ENCODE results near the gene ADGRG3.
A peak's percentile ranks its signal among the peaks of the same experiment; 100 is the strongest.

Gene ADGRG3

GRCh38 chr16:57681950-57682728 is 14.0 kb downstream of the ADGRG3 start:
- DNase-seq = no peak

GRCh38 chr16:57682809-57683635 is 14.9 kb downstream of the ADGRG3 start:
- DNase-seq = no peak

DNA sequence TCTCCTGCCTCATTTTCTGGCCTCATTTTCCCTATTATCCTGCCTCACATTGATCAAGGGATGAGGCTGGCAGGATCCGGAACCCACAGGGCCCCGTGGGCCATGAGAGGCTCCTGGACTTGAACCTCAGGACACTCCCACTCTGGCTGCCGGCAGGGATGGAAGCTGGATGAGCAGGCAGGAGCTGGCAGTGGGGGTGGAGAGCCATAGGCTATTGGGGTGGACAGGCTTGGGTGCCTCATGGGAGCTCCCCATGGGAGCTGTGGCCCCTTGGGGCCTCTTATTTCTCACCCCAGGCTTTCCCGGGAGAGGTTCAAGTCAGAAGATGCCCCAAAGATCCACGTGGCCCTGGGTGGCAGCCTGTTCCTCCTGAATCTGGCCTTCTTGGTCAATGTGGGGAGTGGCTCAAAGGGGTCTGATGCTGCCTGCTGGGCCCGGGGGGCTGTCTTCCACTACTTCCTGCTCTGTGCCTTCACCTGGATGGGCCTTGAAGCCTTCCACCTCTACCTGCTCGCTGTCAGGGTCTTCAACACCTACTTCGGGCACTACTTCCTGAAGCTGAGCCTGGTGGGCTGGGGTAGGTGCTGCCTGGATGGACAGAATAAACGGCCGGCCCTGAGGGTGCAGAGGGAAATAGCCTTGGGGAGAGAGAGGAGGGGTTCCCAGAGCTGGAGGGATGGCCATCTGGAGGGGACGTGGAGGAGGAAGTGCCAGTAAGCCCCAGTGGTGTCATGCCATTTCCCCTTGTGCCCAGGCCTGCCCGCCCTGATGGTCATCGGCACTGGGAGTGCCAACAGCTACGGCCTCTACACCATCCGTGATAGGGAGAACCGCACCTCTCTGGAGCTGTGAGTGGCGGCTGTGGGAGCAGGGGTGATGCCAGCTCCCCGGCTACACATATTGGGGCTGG is 15.8 kb downstream of the ADGRG3 start:
- DNase-seq = no peak

GRCh38 chr16:57684626-57685358 is 16.7 kb downstream of the ADGRG3 start:
- DNase-seq = no peak

- DNase-seq = no peak
Measured at GRCh38 chr16:57685633-57686032, 17.5 kb downstream of the ADGRG3 start.

DNA sequence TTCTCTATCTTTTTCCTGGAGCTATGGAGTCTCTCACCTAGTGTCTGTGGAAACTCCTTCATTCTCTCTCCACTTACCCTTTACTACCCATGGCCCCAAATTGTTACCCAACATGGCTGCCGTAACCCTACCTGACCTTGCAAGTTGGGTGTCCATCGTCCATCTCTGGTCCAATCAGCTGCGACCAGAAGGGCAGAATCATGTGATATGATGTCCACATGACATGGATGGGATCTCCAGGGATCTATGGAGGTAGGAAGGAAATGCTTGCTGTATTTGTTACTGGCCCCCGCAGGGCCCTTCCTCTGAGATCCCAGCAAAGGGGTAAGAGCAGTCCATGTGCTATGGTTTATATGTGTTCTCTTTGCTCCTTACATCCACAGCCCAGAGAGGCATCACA is 18.5 kb downstream of the ADGRG3 start:
- DNase-seq = no peak

DNA sequence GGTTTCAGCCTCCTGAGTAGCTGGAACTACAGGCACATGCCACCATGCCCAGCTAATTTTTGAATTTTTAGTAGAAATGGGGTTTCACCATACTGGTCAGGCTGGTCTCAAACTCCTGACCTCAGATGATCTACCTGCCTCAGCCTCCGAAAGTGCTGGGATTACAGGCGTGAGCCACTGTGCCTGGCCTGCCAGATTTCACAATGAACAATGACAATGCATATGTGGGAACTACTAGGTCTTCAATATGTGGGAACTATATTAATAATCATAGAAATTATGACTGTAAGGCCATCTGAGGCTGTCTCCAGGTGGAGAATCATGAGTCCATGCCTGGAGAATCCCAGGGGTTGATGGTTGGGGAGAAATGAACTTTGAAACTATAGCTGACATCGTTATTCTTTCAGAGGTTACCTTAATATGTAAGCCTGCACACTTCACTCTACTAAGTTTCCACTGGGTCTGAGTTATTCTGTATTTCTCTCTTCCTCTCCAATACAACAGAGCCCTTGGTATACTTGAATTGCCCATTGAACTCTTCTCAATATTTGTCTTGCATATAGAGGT is 19.3 kb downstream of the ADGRG3 start:
- DNase-seq = no peak

- DNase-seq = no peak
Measured at GRCh38 chr16:57688487-57688986, 20.4 kb downstream of the ADGRG3 start.

DNA sequence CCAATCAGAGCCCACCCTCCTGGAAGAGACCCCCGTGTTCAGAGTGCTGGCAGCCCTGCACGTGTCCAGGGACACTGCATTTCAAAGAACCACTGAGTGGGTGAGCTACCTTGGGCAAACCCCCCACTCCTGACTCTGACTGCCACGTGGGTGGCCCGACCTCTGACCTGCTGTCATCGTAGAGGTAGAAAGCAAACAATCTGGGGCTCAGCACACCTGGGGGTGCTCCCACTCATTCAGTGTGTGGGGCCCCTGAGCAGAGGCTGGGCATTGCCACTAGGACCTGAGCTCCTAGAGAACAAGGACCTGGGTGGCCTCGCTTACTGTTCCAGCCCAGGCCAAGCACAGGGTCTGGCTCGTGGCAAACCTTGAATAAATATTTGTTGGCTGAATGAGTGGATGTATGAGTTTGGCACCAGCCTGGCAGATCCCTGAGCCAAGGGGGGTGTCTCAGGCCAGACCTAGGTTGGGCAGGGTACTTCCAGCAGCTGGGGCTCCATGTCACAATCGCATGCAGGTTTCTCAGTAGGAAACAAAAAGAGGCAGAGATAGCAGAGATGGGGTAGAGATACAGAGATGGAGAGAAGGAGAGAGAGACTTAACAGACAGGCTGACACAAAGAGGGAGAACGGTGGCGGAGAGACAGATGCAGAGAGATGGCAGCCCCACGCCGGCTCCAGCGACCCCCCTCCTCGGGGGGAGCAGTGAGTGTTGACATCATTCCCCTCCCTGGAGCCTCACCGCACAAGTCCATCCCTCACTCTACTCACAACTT is 21.1 kb downstream of the ADGRG3 start:
- DNase-seq = no peak

GRCh38 chr16:57689762-57690558 is 21.9 kb downstream of the ADGRG3 start:
- no peak for DNase-seq

GRCh38 chr16:57690782-57691471 is 22.8 kb downstream of the ADGRG3 start:
- DNase-seq = no peak

DNA sequence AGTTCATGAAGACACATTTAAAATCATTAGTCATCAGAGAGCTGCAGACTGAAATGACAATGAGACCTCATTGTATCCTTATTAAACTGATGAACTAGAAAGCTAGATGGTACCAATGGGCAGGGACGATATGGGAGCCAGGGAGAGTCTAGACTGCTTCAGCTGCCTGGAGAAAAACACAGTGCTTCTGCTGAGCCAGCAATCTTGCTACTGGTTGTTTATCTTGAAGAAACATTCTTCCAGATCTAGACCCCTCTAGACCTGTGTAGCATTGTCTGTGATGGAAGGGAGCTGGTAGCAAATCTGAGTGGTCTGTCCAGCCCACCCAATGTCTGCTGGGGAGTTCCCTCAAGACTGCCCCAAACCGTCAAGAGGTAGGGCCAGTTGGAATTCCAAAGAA is 24.5 kb downstream of the ADGRG3 start:
- DNase-seq = no peak

DNA sequence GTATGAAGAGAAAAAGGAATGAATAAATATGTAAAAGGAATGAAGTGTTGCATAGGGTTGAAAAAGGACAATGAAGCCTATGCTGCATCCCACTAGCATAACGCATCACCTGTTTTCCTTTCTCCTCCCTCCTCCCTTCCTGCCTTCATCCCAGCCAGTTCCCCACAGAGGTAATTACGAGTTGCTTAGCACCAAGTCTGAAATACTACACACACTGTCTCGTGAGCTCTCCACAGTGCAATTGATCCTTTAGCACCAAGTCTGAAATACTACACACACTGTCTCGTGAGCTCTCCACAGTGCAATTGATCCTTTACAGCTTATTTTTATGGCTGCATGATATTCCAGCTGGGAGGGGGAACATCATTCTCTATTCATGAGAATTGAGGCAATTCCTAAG is 25.4 kb downstream of the ADGRG3 start:
- DNase-seq = no peak

GRCh38 chr16:57694231-57694724 is 26.2 kb downstream of the ADGRG3 start:
- DNase-seq = no peak

DNA sequence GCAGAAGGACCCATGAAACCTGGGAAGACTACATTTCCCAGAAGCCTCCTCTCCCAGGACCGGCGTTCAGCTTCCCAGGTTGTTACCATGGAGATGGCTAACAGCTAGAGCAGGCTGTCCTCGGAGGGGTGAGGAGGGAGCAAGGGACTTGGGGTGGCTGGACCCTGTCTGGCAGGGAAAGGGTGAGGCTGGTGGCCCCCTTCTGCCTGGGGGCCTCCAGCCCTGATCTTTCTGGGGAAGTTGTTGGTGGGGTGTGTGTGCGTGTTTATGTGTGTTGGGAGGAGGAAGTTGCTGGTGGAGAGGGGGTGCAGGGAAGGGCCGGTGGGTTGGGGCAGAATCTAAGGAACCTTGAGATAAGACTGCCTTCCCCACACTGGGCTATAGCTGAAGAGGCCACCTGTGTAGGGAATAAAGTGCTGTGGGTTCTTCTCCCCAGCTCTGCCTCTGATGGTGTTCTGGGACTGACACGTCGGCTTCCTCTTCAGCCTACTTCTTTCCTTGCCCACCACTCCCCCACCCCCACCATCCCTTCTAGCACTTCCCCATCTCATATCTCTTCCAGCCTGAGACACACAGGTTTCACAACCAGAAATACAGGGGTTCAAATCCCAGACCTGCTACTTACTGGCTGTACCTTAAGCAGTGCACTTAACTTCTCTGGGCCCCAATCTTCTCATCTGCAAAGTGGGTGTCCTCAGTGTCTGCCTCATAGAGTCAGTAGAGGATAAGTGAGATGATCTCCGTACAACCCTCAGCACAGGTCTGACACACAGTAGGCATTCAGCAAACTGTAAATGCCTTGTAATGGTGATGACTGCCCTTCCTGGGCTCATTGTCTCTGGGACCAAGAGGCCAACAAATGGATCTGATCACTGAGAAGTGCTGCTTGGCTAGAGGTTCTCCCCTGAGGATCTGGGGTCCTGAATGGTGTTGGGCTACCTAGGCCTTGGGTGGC is 26.9 kb downstream of the ADGRG3 start, which contains the start of gene DRC7:
DRC7 (plus strand) TSS at position 82 of the 955 bp plus-strand sequence. CDS start 3,144 bp downstream, outside the sequence.
- peak; percentile 60 for DNase-seq

- DNase-seq = no peak
Measured at GRCh38 chr16:57695680-57696069, 27.6 kb downstream of the ADGRG3 start.

DNA sequence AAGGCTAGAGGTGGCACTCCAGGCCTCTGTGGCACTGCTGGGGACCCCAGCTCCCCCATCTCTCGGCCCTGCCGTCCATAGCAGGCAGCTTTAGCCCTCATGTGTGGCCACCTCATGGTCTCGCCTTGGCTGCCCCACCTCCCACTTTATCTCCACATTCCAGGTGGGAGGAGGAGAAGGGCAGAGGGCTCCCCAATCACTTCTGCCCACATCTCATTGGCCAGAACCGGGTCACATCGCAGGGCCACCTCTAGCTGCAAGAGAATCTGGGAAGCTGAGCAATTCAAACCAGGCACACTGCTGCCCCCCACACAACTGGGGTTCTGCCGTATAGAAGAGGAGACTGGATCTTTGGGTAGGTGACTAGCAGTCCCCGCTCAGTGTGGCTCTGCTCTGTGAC is 28.1 kb downstream of the ADGRG3 start:
- DNase-seq = no peak
